PFSK-1 (cell line): ENCODE results near the gene B3GNT4.

Experiments
- FOXP2 ChIP-seq: optimal IDR thresholded peaks from 2 replicates; pipeline ENCODE3; 2011; ENCODE audit warnings: borderline replicate concordance, control low read depth, inconsistent platforms; ENCODE audit not compliant: insufficient read depth; ENCODE audit errors: extremely low read length, extremely low read depth
- POLR2AphosphoS5 ChIP-seq: IDR thresholded peaks from 2 replicates; pipeline ENCODE4 v1.6.1; 2012; ENCODE audit warnings: low read depth, mild to moderate bottlenecking, control low read depth, low read length, moderate library complexity
- REST ChIP-seq, 2 experiments: IDR thresholded peaks; 2 replicates each; pipeline versions ENCODE4 v1.6.1 to v1.8.0; 2011 to 2012; ENCODE audit warnings: low read depth in 2 of 2, low read length in 2 of 2, control low read depth in 1 of 2, inconsistent platforms in 1 of 2, mild to moderate bottlenecking in 1 of 2, moderate library complexity in 1 of 2; ENCODE audit not compliant: insufficient read depth in 1 of 2
- SIN3A ChIP-seq: IDR thresholded peaks from 2 replicates; pipeline ENCODE4 v1.6.1; 2012; ENCODE audit warnings: mild to moderate bottlenecking, low read length, moderate library complexity, borderline replicate concordance; ENCODE audit not compliant: insufficient read depth
- TAF1 ChIP-seq: IDR thresholded peaks from 2 replicates; pipeline ENCODE4 v1.6.1; 2012; ENCODE audit warnings: low read length, control low read depth, borderline replicate concordance; ENCODE audit not compliant: insufficient read depth

B3GNT4 gene

GRCh38 chr12:122168492-122168891 lies 35.0 kb upstream of the B3GNT4 start:
- TF ChIP-seq TAF1: no peak
- TF ChIP-seq FOXP2: no peak
- TF ChIP-seq POLR2AphosphoS5: no peak

GRCh38 chr12:122171399-122171798 lies 32.1 kb upstream of the B3GNT4 start:
- TF ChIP-seq POLR2AphosphoS5: no peak

GRCh38 chr12:122172262-122172939 lies 31.1 kb upstream of the B3GNT4 start:
- TF ChIP-seq REST (IDR thresholded peaks at IDR 0.05; ENCODE audit: insufficient read depth in 1 of 2, low read depth in 2 of 2, low read length in 2 of 2) (no peak), POLR2AphosphoS5 (no peak), SIN3A (no peak), TAF1 (no peak), FOXP2 (no peak)

- TF ChIP-seq REST (IDR thresholded peaks at IDR 0.05; ENCODE audit: insufficient read depth in 1 of 2, low read depth in 2 of 2, low read length in 2 of 2): no peak
- no peak for TF ChIP-seq SIN3A
- TF ChIP-seq POLR2AphosphoS5: no peak
- TF ChIP-seq TAF1: no peak
- TF ChIP-seq FOXP2: no peak
These were observed 29.2 kb upstream of the B3GNT4 start, which contains the start of gene IL31 for GRCh38 chr12:122174155-122174845. TSS of gene IL31 (minus strand) at chr12:122174221. CDS start at chr12:122174172, 49 bp downstream.

- no peak for TF ChIP-seq POLR2AphosphoS5
These were observed 20.5 kb upstream of the B3GNT4 start, which contains the start of gene LRRC43 for GRCh38 chr12:122182887-122183587. TSS of gene LRRC43 (plus strand) at chr12:122183123. CDS start at chr12:122183145, 22 bp downstream.

- TF ChIP-seq FOXP2 (no peak), SIN3A (no peak), POLR2AphosphoS5 (no peak), REST (IDR thresholded peaks at IDR 0.05; ENCODE audit: insufficient read depth in 1 of 2, low read depth in 2 of 2, low read length in 2 of 2) (no peak), TAF1 (no peak)
These were observed 19.9 kb upstream of the B3GNT4 start for GRCh38 chr12:122183588-122183940.
